Measurements from ENCODE around the gene TBC1D21. TPM values are rescaled to one million over a fixed set of nuclear protein-coding genes. Genes with fewer than 3 reads are reported as not detected.
A peak's percentile ranks its signal among the peaks of the same experiment; 100 is the strongest.

The TBC1D21 gene
- total RNA-seq, 1 donor from 2014 or later: not detected

DNA sequence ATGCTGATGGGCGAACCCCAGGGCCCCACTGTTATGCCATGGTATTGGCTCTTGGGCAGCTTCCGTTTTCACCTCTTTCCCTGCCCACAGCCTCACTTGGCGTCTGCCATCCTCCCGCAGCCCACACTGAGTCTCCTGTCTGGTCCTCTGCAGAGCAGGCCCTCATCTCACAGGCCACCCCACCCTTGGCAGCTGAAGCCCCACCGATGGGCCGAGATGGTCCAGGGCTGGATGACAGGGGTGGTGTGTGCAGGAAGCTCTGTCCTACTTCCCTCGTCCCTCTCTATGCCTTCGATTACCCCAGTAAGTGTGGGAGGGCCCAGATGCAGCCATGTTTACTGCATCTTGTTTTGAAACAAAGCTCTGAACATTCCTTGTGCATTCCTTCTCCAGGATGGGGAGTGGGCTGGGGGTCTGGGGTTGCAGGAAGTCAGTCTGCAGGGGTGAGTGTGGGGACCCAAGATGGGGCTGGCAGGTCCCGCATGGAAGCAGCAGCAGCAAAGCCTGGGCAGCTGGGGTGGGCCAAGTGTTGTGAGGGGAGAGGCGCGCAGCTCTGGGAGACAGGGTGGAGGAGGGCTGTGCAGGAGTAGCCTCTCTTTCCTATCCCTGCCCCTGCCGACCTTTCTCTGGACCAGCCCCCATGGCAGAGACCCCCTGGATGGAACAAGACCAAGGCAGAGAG, 20.9 kb downstream of the TBC1D21 start:
- Mint-ChIP-seq H3K27ac (no peak overlapping the region), H3K36me3 (ENCODE audit: insufficient read depth) (no peaks in the 10 kb centered on the region), H3K4me3 (ENCODE audit: low read depth) (no peak overlapping the region), H3K27me3 (peaks cover 21% of the 10 kb centered on the region), H3K4me1 (ENCODE audit: low read depth) (no peaks in the 10 kb centered on the region), H3K9me3 (ENCODE audit: low read depth) (peaks cover 3% of the 10 kb centered on the region)
- TF ChIP-seq, protein P1, sequence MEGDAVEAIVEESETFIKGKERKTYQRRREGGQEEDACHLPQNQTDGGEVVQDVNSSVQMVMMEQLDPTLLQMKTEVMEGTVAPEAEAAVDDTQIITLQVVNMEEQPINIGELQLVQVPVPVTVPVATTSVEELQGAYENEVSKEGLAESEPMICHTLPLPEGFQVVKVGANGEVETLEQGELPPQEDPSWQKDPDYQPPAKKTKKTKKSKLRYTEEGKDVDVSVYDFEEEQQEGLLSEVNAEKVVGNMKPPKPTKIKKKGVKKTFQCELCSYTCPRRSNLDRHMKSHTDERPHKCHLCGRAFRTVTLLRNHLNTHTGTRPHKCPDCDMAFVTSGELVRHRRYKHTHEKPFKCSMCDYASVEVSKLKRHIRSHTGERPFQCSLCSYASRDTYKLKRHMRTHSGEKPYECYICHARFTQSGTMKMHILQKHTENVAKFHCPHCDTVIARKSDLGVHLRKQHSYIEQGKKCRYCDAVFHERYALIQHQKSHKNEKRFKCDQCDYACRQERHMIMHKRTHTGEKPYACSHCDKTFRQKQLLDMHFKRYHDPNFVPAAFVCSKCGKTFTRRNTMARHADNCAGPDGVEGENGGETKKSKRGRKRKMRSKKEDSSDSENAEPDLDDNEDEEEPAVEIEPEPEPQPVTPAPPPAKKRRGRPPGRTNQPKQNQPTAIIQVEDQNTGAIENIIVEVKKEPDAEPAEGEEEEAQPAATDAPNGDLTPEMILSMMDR (IDR thresholded peaks at IDR 0.05; ENCODE audit: unreplicated experiment): no peak
- no peak for DNase-seq (ENCODE audit: low spot score, unreplicated experiment)

DNA sequence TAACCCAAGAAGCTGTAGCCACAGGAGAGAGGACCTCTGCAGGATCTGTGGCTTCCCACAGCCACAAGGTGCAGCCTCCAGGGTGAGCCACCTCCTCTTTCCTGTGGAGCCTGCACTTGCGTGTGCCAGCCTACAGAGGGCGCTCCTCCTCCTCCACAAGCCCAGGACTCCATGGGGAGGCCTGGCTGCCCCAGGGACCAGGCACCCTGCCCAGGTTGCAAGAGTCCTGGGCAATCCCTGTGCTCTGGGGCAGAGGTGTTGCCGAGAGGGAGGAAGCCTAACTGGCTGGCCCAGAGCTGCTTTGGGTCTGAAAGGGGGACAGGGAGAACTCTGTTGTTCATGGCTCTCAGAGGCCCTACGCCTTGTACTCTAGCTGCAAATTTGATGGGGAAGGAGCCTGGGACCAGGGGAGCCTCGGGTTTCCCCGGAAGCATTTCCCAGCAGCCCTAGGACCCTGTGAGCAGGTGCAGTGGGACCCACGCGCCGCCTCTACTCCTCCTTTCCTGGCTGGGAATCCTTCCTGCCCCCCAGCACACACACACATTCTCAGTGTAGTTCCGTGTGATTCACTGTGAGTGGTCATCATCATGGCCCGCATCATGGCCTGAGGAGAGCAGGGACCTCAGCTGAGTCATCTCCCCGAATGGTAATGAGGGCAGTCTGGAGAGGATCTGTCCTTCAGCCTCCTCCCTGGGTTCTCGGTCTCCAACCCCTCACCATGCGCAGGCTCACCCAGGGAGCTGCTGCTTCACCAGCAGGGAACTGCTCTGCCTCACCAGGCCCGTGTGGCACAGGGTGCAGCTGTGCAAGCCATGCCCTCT, 24.3 kb downstream of the TBC1D21 start:
- no peak overlapping the region for H3K27ac Mint-ChIP-seq
- no peak for DNase-seq (ENCODE audit: low spot score, unreplicated experiment)
- H3K36me3 Mint-ChIP-seq (ENCODE audit: insufficient read depth): no peaks in the 10 kb centered on the region
- H3K9me3 Mint-ChIP-seq (ENCODE audit: low read depth): peaks cover 2% of the 10 kb centered on the region
- TF ChIP-seq, protein P1 (IDR thresholded peaks at IDR 0.05; ENCODE audit: unreplicated experiment): peak; percentile 70
- peaks cover 12% of the 10 kb centered on the region for H3K27me3 Mint-ChIP-seq
- H3K4me1 Mint-ChIP-seq (ENCODE audit: low read depth): no peaks in the 10 kb centered on the region
- H3K4me3 Mint-ChIP-seq (ENCODE audit: low read depth): no peak overlapping the region

DNA sequence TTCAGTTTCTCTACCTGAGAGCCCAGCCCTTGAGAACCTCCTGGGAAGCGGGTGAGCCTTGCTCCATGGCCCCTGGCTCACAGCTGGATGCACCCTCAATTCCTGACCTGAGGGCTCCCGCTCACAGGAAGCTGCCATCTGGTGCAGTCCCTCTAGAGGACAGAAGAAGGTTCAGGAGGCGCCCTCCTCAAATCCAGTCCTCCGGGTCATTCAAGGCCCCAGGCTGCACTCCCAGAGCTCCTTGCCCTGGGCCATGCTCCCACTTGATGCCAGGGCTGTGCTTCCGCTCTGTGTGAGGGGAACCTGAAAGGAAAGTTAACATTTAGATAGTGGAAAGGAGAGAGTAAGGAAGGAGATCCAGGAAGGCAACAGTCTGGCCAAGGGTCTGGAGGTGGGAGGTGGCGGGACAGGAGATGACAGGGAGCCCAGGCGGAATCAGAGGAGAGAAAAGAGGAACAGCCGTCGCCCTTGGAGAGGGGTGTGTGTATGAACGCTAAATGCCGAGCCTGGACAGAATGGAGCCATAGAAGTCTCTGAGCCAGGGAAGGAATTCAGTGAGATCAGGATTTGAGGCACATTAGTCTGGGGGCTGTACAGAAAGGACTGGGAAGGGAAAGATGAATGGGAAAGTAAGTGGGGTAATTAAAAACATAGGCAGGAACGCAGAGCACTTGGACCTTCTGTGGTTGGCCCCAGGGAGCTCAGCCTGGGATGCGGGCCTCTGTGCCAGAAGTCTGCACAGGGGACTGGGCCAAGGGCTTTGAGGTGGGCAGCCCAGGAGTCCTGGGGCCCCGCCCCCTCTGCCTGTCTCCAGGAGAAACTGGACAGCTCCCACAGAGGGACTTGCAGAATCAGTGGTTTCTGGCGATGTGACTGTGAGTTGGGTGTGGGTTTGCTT, 26.1 kb downstream of the TBC1D21 start:
- TF ChIP-seq, protein P1 (IDR thresholded peaks at IDR 0.05; ENCODE audit: unreplicated experiment): no peak
- H3K4me1 Mint-ChIP-seq (ENCODE audit: low read depth): no peaks in the 10 kb centered on the region
- peaks cover 15% of the 10 kb centered on the region for H3K27me3 Mint-ChIP-seq
- no peaks in the 10 kb centered on the region for H3K36me3 Mint-ChIP-seq (ENCODE audit: insufficient read depth)
- DNase-seq (ENCODE audit: low spot score, unreplicated experiment): no peak
- H3K4me3 Mint-ChIP-seq (ENCODE audit: low read depth): no peak overlapping the region
- peak overlapping the region; percentile 29 for H3K27ac Mint-ChIP-seq
- no peaks in the 10 kb centered on the region for H3K9me3 Mint-ChIP-seq (ENCODE audit: low read depth)

DNA sequence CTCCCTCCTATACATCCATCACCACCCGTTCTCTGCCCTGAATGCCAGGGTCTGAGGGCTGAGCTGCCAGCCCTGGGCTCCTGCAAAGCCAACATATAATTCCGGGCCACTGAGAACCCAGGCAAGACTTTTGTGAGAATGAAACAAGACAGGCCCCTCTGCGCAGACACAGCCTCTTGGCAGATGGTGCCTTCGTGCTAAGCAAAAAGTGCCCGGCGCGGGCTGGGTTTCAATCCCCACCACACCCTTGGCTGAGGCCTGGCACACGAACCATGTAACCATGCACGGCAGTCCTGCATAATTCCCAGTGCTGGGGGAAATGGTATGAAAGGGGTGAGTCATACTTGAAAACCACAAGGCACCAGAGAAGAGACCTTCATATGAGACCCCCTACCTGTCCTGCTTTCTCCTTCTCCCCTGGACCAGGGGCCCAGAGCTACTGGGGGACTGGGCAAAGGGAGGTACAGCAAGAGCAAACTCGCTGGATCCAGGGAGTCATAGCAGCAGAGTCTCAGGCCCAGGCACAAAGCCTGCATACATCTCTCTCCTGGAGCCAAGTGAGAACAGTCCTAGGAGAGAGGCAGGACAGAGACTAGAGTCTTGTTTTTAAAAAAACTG, 26.8 kb downstream of the TBC1D21 start:
- no peak overlapping the region for H3K4me3 Mint-ChIP-seq (ENCODE audit: low read depth)
- peaks cover 15% of the 10 kb centered on the region for H3K27me3 Mint-ChIP-seq
- TF ChIP-seq, protein P1 (IDR thresholded peaks at IDR 0.05; ENCODE audit: unreplicated experiment): no peak

More for the DNA sequence above, 26.8 kb downstream of the TBC1D21 start:
- Mint-ChIP-seq H3K27ac (no peak overlapping the region), H3K4me1 (ENCODE audit: low read depth) (no peaks in the 10 kb centered on the region), H3K9me3 (ENCODE audit: low read depth) (no peaks in the 10 kb centered on the region), H3K36me3 (ENCODE audit: insufficient read depth) (no peaks in the 10 kb centered on the region)
- DNase-seq (ENCODE audit: low spot score, unreplicated experiment): no peak

Measured in progenitor cell of endocrine pancreas (in vitro differentiated cells).